HepG2 (cell line): ENCODE measurements around the gene ENPP1. TPM values are rescaled to one million over a fixed set of nuclear protein-coding genes. Genes with fewer than 3 reads are reported as not detected.

Experiments used
- ATAC-seq: fragments of 200-7000 bp; cut with Tn5 transposase; 3 replicates; pipeline ENCODE4 v1.9.1; 2020; ENCODE audit warnings: mild to moderate bottlenecking, moderate library complexity
- BruUV-seq: library from RNA; stranded (reverse); fragments of 400-500 nt; replicated peaks from 2 replicates; lab custom pipeline; 2021; lab: Mats Ljungman, UMichigan
- CTCF ChIA-PET: fragments of 300-600 bp; formaldehyde crosslinking; extraction: SDS; loops from one replicate; lab custom pipeline; 2021; ENCODE audit warnings: low total read pairs, inconsistent platforms, low intra/inter-chr PET ratio; lab: Yijun Ruan, JAX
- POLR2A ChIA-PET: fragments of 350-600 bp; sonication (Branson Sonifier 250); formaldehyde crosslinking; loops from one replicate; lab custom pipeline; 2020; ENCODE audit warnings: antibody characterized with exemption, inconsistent platforms; lab: Yijun Ruan, JAX
- DNase-seq: peaks from one replicate; pipeline ENCODE4 v3.0.0-alpha.2; 2015; ENCODE audit warnings: low spot score
- FAIRE-seq: peaks from 3 replicates; lab custom pipeline; 2011; peaks lifted over from hg19 to GRCh38; lab: Jason Lieb, UNC
- H2AFZ ChIP-seq: one replicate; pipeline ENCODE4 v1.6.1; 2011; ENCODE audit warnings: low read length, inconsistent platforms
- H3K27ac ChIP-seq: fragments of 300-600 bp; 3 replicates; pipeline ENCODE4 v1.8.0; 2011; ENCODE audit warnings: mixed run types, mild to moderate bottlenecking, mixed read lengths, low read length, inconsistent platforms; ENCODE audit not compliant: insufficient read depth; ENCODE audit errors: extremely low read length
- H3K27me3 ChIP-seq, 2 experiments: fragments of 200-600 bp in 1 of 2; 2 replicates in 1 of 2; 3 replicates in 1 of 2; pipeline versions ENCODE4 v1.6.0 to v1.8.0; 2011; ENCODE audit warnings: low read length in 2 of 2, mild to moderate bottlenecking in 2 of 2, moderate library complexity in 2 of 2, inconsistent platforms in 1 of 2; ENCODE audit not compliant: insufficient read depth in 2 of 2, control insufficient read depth in 1 of 2
- H3K36me3 ChIP-seq, 2 experiments: fragments of 200-600 bp in 1 of 2; replicated peaks in 1 of 2; 2 replicates in 1 of 2; 3 replicates in 1 of 2; pipeline versions ENCODE4 v1.5.1 to v1.8.0; 2011; ENCODE audit warnings: low read length in 2 of 2, inconsistent platforms in 1 of 2; ENCODE audit not compliant: insufficient read depth in 2 of 2, control insufficient read depth in 1 of 2
- H3K4me1 ChIP-seq: 2 replicates; pipeline ENCODE4 v1.5.1; 2012; ENCODE audit warnings: low read length, inconsistent platforms; ENCODE audit not compliant: insufficient read depth
- H3K4me2 ChIP-seq: 2 replicates; pipeline ENCODE4 v1.6.0; 2011; ENCODE audit warnings: low read depth, low read length, inconsistent platforms
- H3K4me3 ChIP-seq, 3 experiments: fragments of 200-600 bp in 1 of 3; sonication (generic), shearing (Covaris generic) in 1 of 3; replicated peaks in 1 of 3; 2 replicates each; pipeline ENCODE4 v1.5.1; 2011 to 2016; ENCODE audit warnings: low read length in 3 of 3, inconsistent platforms in 2 of 3, low read depth in 2 of 3, mild to moderate bottlenecking in 2 of 3, control low read depth in 1 of 3, mixed read lengths in 1 of 3; ENCODE audit not compliant: insufficient read depth in 1 of 3
- H3K79me2 ChIP-seq: one replicate; pipeline ENCODE4 v1.6.1; 2011; ENCODE audit warnings: low read length, inconsistent platforms; ENCODE audit not compliant: insufficient read depth
- H3K9ac ChIP-seq: 2 replicates; pipeline ENCODE4 v1.6.0; 2011; ENCODE audit warnings: mild to moderate bottlenecking, low read depth, low read length, inconsistent platforms; ENCODE audit not compliant: insufficient read depth
- H3K9me3 ChIP-seq: 2 replicates; pipeline ENCODE4 v1.5.1; 2012; ENCODE audit warnings: mild to moderate bottlenecking, low read length
- H4K20me1 ChIP-seq: 2 replicates; pipeline ENCODE4 v1.6.0; 2011; ENCODE audit warnings: inconsistent platforms, mild to moderate bottlenecking, low read length, moderate library complexity; ENCODE audit not compliant: insufficient read depth
- ATF4 ChIP-seq, 2 experiments: fragments of 450-650 bp in 1 of 2; sonication (generic) in 1 of 2; formaldehyde crosslinking; IDR thresholded peaks; 2 replicates each; pipeline versions ENCODE4 v1.5.0 to v1.8.0; 2020 to 2022; ENCODE audit warnings: mild to moderate bottlenecking in 1 of 2, missing genetic modification reagents in 1 of 2
- CEBPG ChIP-seq: IDR thresholded peaks from 2 replicates; pipeline ENCODE4 v1.6.1; 2016
- ERF ChIP-seq: IDR thresholded peaks from 2 replicates; pipeline ENCODE4 v1.6.1; 2018; ENCODE audit warnings: missing biosample characterization, missing genetic modification reagents
- GATAD2A ChIP-seq: IDR thresholded peaks from 2 replicates; pipeline ENCODE4 v1.6.1; 2016
- HNF4A ChIP-seq: sonication (generic); formaldehyde crosslinking; IDR thresholded peaks from 2 replicates; pipeline ENCODE4 v1.4.0; 2020; ENCODE audit warnings: missing genetic modification reagents
- PCBP2 ChIP-seq: fragments of 200-400 bp; formaldehyde crosslinking; optimal IDR thresholded peaks from 2 replicates; pipeline ENCODE3; 2018; ENCODE audit warnings: low read length, low read depth; ENCODE audit not compliant: poor library complexity, severe bottlenecking
- SMAD9 ChIP-seq: sonication (generic); formaldehyde crosslinking; IDR thresholded peaks from 2 replicates; pipeline ENCODE4 v1.5.1; 2020; ENCODE audit warnings: mild to moderate bottlenecking, missing genetic modification reagents
- SPEN ChIP-seq: sonication (generic); formaldehyde crosslinking; IDR thresholded peaks from 2 replicates; pipeline ENCODE4 v1.5.1; 2020; ENCODE audit warnings: low read depth, mild to moderate bottlenecking, missing genetic modification reagents
- TRIM24 ChIP-seq: sonication (generic); formaldehyde crosslinking; IDR thresholded peaks from 2 replicates; pipeline ENCODE4 v1.8.0; 2022; ENCODE audit warnings: mild to moderate bottlenecking, missing genetic modification reagents
- ZNF160 ChIP-seq: sonication (generic); formaldehyde crosslinking; IDR thresholded peaks from 2 replicates; pipeline ENCODE4 v1.8.0; 2022; ENCODE audit warnings: mild to moderate bottlenecking, inconsistent platforms, missing genetic modification reagents
- ZNF563 ChIP-seq: sonication (generic); formaldehyde crosslinking; IDR thresholded peaks from 2 replicates; pipeline ENCODE4 v1.8.0; 2022; ENCODE audit warnings: mild to moderate bottlenecking, moderate library complexity, missing genetic modification reagents
- ZNF83 ChIP-seq: sonication (generic); formaldehyde crosslinking; IDR thresholded peaks from 2 replicates; pipeline ENCODE4 v1.4.0; 2020; ENCODE audit warnings: missing genetic modification reagents, mild to moderate bottlenecking, borderline replicate concordance
- WGBS: methylation state at CpG from one replicate; pipeline ENCODE4 v1.1.6; 2017; ENCODE audit warnings: low lambda C conversion rate; 5-methylcytosine and 5-hydroxymethylcytosine counted together
- in situ Hi-C: cut with HindIII; loops from 2 replicates; pipeline ENCODE4 v1.10.0; 2017; ENCODE audit warnings: low pct_unique_long_range_greater_than_20kb; ENCODE audit not compliant: extremely low pct_ligation_motif_present
- intact Hi-C: fragments of 100-400 bp; cut with micrococcal nuclease; formaldehyde crosslinking; loops from one replicate; pipeline ENCODE4 v1.10.0; 2022; ENCODE audit not compliant: unreplicated experiment
- polyA plus RNA-seq, 8 experiments: library from polyadenylated mRNA; depleted of rRNA in 3 of 8; stranded (reverse) in 7 of 8; unstranded in 1 of 8; fragments of >200 nt; fragmentation: Illumina TruSeq in 4 of 8; extraction: Trizol in 4 of 8; gene quantifications; 2 replicates each; pipeline versions ENCODE4 v1.2.1 to v1.2.3, GENCODE V29; 2011 to 2016; ENCODE audit warnings: low read depth in 4 of 8, missing spikeins in 1 of 8, mixed read lengths in 1 of 8; ENCODE audit not compliant: insufficient read depth in 1 of 8
- total RNA-seq, 5 experiments: library from RNA; depleted of rRNA; stranded (reverse); fragments of >200 nt; fragmentation: Illumina TruSeq; extraction: Trizol; gene quantifications; 2 replicates each; pipeline ENCODE4 v1.2.3, GENCODE V29; 2016; ENCODE audit warnings: low read depth in 1 of 5
- TF ChIP-seq, protein P1 (sequence below): sonication (generic); formaldehyde crosslinking; IDR thresholded peaks from 2 replicates; pipeline ENCODE4 v1.8.0; 2022; ENCODE audit warnings: mild to moderate bottlenecking, missing genetic modification reagents; ENCODE audit not compliant: insufficient replicate concordance
- TF ChIP-seq, protein P2 (sequence below): IDR thresholded peaks from 2 replicates; pipeline ENCODE4 v1.6.1; 2016; ENCODE audit warnings: low read depth, missing genetic modification reagents, missing compliant biosample characterization

ENPP1 gene
- total and polyA plus RNA-seq, 2 of the 13 experiments (the other 11 are each of a cell fraction or from before 2014, with no cell fraction given), result 56.5 to 160 TPM

- Histone ChIP-seq H2AFZ (no peak overlapping the region), H3K4me2 (no peak overlapping the region), H4K20me1 (no peaks in the 10 kb centered on the region), H3K4me3 (no peak overlapping the region), H3K9me3 (no peaks in the 10 kb centered on the region), H3K4me1 (peaks cover 45% of the 10 kb centered on the region), H3K79me2 (no peaks in the 10 kb centered on the region), H3K27ac (no peak overlapping the region), H3K27me3 (no peaks in the 10 kb centered on the region), H3K9ac (no peak overlapping the region), H3K36me3 (no peaks in the 10 kb centered on the region)
- ATAC-seq, result peak; percentile 83
- ChIA-PET POLR2A (interaction anchor here (1.0 kb wide), 1 partner anchor 10 kb away, joined by 5 read pairs; no protein-coding TSS in a partner anchor), CTCF (no interaction called here)
- DNase-seq, result peak; percentile 54
- BruUV-seq, result no TSS peak
- whole genome bisulfite sequencing, result 43% methylated on average over 2 of the region's 2 CpGs
- FAIRE-seq, result no peak
- in situ Hi-C loops (no loop called here), intact Hi-C loops (no loop called here)
- TF ChIP-seq TRIM24 (CRISPR knock-in tag) (no peak), SPEN (CRISPR knock-in tag) (no peak), CEBPG (CRISPR knock-in tag) (peak; percentile 45; the same call in 1 of the 2 replicates), GATAD2A (peak; percentile 25; the same call in 1 of the 2 replicates), ZNF563 (CRISPR knock-in tag) (no peak), ZNF160 (CRISPR knock-in tag) (no peak), ERF (CRISPR knock-in tag) (no peak), SMAD9 (CRISPR knock-in tag) (no peak), ZNF83 (CRISPR knock-in tag) (no peak), ATF4 (CRISPR knock-in tag; IDR thresholded peaks at IDR 0.05) (no peak), PCBP2 (no peak), HNF4A (CRISPR knock-in tag) (peak; percentile 54)
- TF ChIP-seq, protein P1, sequence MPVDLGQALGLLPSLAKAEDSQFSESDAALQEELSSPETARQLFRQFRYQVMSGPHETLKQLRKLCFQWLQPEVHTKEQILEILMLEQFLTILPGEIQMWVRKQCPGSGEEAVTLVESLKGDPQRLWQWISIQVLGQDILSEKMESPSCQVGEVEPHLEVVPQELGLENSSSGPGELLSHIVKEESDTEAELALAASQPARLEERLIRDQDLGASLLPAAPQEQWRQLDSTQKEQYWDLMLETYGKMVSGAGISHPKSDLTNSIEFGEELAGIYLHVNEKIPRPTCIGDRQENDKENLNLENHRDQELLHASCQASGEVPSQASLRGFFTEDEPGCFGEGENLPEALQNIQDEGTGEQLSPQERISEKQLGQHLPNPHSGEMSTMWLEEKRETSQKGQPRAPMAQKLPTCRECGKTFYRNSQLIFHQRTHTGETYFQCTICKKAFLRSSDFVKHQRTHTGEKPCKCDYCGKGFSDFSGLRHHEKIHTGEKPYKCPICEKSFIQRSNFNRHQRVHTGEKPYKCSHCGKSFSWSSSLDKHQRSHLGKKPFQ (CRISPR knock-in tag), result no peak
- TF ChIP-seq, protein P2, sequence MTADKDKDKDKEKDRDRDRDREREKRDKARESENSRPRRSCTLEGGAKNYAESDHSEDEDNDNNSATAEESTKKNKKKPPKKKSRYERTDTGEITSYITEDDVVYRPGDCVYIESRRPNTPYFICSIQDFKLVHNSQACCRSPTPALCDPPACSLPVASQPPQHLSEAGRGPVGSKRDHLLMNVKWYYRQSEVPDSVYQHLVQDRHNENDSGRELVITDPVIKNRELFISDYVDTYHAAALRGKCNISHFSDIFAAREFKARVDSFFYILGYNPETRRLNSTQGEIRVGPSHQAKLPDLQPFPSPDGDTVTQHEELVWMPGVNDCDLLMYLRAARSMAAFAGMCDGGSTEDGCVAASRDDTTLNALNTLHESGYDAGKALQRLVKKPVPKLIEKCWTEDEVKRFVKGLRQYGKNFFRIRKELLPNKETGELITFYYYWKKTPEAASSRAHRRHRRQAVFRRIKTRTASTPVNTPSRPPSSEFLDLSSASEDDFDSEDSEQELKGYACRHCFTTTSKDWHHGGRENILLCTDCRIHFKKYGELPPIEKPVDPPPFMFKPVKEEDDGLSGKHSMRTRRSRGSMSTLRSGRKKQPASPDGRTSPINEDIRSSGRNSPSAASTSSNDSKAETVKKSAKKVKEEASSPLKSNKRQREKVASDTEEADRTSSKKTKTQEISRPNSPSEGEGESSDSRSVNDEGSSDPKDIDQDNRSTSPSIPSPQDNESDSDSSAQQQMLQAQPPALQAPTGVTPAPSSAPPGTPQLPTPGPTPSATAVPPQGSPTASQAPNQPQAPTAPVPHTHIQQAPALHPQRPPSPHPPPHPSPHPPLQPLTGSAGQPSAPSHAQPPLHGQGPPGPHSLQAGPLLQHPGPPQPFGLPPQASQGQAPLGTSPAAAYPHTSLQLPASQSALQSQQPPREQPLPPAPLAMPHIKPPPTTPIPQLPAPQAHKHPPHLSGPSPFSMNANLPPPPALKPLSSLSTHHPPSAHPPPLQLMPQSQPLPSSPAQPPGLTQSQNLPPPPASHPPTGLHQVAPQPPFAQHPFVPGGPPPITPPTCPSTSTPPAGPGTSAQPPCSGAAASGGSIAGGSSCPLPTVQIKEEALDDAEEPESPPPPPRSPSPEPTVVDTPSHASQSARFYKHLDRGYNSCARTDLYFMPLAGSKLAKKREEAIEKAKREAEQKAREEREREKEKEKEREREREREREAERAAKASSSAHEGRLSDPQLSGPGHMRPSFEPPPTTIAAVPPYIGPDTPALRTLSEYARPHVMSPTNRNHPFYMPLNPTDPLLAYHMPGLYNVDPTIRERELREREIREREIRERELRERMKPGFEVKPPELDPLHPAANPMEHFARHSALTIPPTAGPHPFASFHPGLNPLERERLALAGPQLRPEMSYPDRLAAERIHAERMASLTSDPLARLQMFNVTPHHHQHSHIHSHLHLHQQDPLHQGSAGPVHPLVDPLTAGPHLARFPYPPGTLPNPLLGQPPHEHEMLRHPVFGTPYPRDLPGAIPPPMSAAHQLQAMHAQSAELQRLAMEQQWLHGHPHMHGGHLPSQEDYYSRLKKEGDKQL (CRISPR knock-in tag), result no peak
Measured at GRCh38 chr6:131776985-131777384, 30.8 kb upstream of the ENPP1 start.
